WTC11 (cell line): ENCODE measurements around the gene GRIN2C.

Source experiments
- ETV6 ChIP-seq: sonication (generic); formaldehyde crosslinking; IDR thresholded peaks from 2 replicates; pipeline ENCODE4 v1.8.1; 2022; ENCODE audit warnings: mild to moderate bottlenecking, missing genetic modification reagents
- HMGXB4 ChIP-seq: sonication (generic); formaldehyde crosslinking; IDR thresholded peaks from 2 replicates; pipeline ENCODE4 v1.8.1; 2023; ENCODE audit warnings: mild to moderate bottlenecking, moderate library complexity, missing genetic modification reagents
- IRF2 ChIP-seq: sonication (generic); formaldehyde crosslinking; IDR thresholded peaks from 2 replicates; pipeline ENCODE4 v1.8.0; 2022; ENCODE audit warnings: low read depth, missing genetic modification reagents, borderline replicate concordance
- TF ChIP-seq, protein P1 (sequence below): fragments of 200-600 bp; IDR thresholded peaks from 2 replicates; pipeline ENCODE4 v1.8.0; 2022; ENCODE audit warnings: antibody characterized with exemption
- TF ChIP-seq, protein P2 (sequence below): sonication (generic); formaldehyde crosslinking; IDR thresholded peaks from 2 replicates; pipeline ENCODE4 v1.8.0; 2023; ENCODE audit warnings: missing genetic modification reagents

GRCh38 chr17:74808714-74809430 is 50.8 kb downstream of the GRIN2C start:
- TF ChIP-seq, protein P1, sequence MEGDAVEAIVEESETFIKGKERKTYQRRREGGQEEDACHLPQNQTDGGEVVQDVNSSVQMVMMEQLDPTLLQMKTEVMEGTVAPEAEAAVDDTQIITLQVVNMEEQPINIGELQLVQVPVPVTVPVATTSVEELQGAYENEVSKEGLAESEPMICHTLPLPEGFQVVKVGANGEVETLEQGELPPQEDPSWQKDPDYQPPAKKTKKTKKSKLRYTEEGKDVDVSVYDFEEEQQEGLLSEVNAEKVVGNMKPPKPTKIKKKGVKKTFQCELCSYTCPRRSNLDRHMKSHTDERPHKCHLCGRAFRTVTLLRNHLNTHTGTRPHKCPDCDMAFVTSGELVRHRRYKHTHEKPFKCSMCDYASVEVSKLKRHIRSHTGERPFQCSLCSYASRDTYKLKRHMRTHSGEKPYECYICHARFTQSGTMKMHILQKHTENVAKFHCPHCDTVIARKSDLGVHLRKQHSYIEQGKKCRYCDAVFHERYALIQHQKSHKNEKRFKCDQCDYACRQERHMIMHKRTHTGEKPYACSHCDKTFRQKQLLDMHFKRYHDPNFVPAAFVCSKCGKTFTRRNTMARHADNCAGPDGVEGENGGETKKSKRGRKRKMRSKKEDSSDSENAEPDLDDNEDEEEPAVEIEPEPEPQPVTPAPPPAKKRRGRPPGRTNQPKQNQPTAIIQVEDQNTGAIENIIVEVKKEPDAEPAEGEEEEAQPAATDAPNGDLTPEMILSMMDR = no peak
- TF ChIP-seq IRF2 = no peak
- TF ChIP-seq ETV6 = no peak
- TF ChIP-seq, protein P2, sequence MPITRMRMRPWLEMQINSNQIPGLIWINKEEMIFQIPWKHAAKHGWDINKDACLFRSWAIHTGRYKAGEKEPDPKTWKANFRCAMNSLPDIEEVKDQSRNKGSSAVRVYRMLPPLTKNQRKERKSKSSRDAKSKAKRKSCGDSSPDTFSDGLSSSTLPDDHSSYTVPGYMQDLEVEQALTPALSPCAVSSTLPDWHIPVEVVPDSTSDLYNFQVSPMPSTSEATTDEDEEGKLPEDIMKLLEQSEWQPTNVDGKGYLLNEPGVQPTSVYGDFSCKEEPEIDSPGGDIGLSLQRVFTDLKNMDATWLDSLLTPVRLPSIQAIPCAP = no peak
- TF ChIP-seq HMGXB4 (CRISPR knock-in tag) = no peak
